GM18858 (cell line): Measurements from ENCODE around the gene SBF1.

Source experiments
- ATAC-seq: cut with Tn5 transposase; IDR thresholded peaks from one replicate; pipeline ENCODE4 v1.9.1; 2021; ENCODE audit not compliant: unreplicated experiment

Gene SBF1

GRCh38 chr22:50446708-50447575 lies 27.9 kb downstream of the SBF1 start:
- ATAC-seq, result no peak

- no peak for ATAC-seq
Measured at GRCh38 chr22:50445880-50446707, 28.7 kb downstream of the SBF1 start.

- ATAC-seq, result no peak
Measured at GRCh38 chr22:50445071-50445879, 29.6 kb downstream of the SBF1 start.

GRCh38 chr22:50444663-50445062 lies 30.2 kb downstream of the SBF1 start:
- ATAC-seq, result no peak

- ATAC-seq, result no peak
Measured at GRCh38 chr22:50443801-50444625, 30.8 kb downstream of the SBF1 start.

- ATAC-seq, result no peak
Measured at GRCh38 chr22:50443197-50443596, 31.6 kb downstream of the SBF1 start.

- no peak for ATAC-seq
Measured at GRCh38 chr22:50441428-50441993, 33.3 kb downstream of the SBF1 start.

- ATAC-seq, result no peak
Measured at GRCh38 chr22:50440544-50441249, 34.1 kb downstream of the SBF1 start.

- ATAC-seq, result no peak
Measured at GRCh38 chr22:50439871-50440331, 34.9 kb downstream of the SBF1 start.

GRCh38 chr22:50439314-50439870 lies 35.4 kb downstream of the SBF1 start:
- ATAC-seq, result no peak

GRCh38 chr22:50438305-50439275 lies 36.2 kb downstream of the SBF1 start:
- no peak for ATAC-seq

- no peak for ATAC-seq
Measured at GRCh38 chr22:50437511-50438304, 37.1 kb downstream of the SBF1 start.

GRCh38 chr22:50436841-50437341 lies 37.9 kb downstream of the SBF1 start:
- no peak for ATAC-seq

- no peak for ATAC-seq
Measured at GRCh38 chr22:50436015-50436830, 38.6 kb downstream of the SBF1 start.

GRCh38 chr22:50435291-50436014 lies 39.4 kb downstream of the SBF1 start:
- no peak for ATAC-seq
